ENCODE results near the gene HSPA12A.

The HSPA12A gene

DNA sequence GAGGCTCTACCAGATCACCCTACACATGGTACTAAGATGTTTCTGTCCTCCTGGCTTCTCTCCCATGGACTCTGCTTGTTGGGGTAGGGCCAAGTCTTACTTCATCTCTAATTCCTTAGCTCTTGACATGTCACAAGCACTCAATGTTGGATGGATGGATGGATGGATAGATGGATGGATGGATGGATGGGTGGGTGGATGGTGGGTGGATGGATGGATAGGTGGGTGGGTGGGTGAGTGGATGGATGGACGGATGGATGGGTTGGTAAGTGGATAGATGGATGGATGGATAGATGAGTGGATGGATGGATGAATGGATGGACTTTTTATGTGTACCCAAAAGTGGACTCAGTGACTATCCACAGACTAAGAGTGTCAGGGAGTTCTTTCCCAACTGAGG, 28.5 kb downstream of the HSPA12A start:
- TF ChIP-seq NFIC (IDR thresholded peaks at IDR 0.05) (no peak), CEBPB (IDR thresholded peaks at IDR 0.05) (no peak), TCF12 (IDR thresholded peaks at IDR 0.05; ENCODE audit: low read depth) (no peak), YY1 (IDR thresholded peaks at IDR 0.05; ENCODE audit: low read depth) (no peak), TEAD4 (IDR thresholded peaks at IDR 0.05) (no peak), EP300 (IDR thresholded peaks at IDR 0.05; ENCODE audit: borderline replicate concordance) (no peak), EGR1 (IDR thresholded peaks at IDR 0.05) (no peak), RAD21 (IDR thresholded peaks at IDR 0.05; ENCODE audit: low read depth) (no peak), REST (IDR thresholded peaks at IDR 0.05; ENCODE audit: low read depth) (no peak), ZBTB7A (IDR thresholded peaks at IDR 0.05; ENCODE audit: low read depth) (no peak), MAX (IDR thresholded peaks at IDR 0.05) (no peak), FOXM1 (IDR thresholded peaks at IDR 0.05; ENCODE audit: borderline replicate concordance, low read depth) (no peak)

DNA sequence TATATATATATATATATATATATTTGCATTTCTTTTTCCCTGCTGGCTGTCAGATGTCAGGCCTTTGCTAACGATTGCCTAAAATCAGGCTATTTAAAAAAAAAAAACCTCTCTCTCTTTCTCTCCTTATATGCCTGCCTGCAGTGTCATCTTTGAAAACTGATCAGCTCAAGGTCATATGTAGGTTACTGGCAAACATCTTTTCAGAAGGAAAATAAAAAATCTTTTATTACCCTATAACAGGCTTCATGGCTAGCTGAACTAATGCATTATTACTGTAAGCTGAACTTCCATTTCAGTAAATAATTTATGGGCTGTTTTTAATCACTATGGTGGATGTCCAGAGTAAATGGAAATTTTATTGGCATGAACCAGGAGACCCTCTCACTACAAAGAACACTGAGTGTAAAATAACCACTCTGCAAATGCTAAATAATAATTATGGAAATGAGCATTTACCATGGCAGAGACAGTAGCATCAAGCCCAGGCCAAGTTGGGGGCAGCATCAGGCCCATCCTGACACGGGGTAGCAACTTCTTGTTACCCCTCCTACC, 29.3 kb downstream of the HSPA12A start:
- TF ChIP-seq EGR1 (IDR thresholded peaks at IDR 0.05): no peak
- TF ChIP-seq FOXM1 (IDR thresholded peaks at IDR 0.05; ENCODE audit: borderline replicate concordance, low read depth): no peak
- TF ChIP-seq, protein P1, sequence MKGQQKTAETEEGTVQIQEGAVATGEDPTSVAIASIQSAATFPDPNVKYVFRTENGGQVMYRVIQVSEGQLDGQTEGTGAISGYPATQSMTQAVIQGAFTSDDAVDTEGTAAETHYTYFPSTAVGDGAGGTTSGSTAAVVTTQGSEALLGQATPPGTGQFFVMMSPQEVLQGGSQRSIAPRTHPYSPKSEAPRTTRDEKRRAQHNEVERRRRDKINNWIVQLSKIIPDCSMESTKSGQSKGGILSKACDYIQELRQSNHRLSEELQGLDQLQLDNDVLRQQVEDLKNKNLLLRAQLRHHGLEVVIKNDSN (IDR thresholded peaks at IDR 0.05): no peak
- no peak for TF ChIP-seq REST (IDR thresholded peaks at IDR 0.05; ENCODE audit: low read depth)
- no peak for TF ChIP-seq YY1 (IDR thresholded peaks at IDR 0.05; ENCODE audit: low read depth)
- TF ChIP-seq TEAD4 (IDR thresholded peaks at IDR 0.05): no peak
- TF ChIP-seq ZBTB7A (IDR thresholded peaks at IDR 0.05; ENCODE audit: low read depth): no peak
- no peak for TF ChIP-seq MAX (IDR thresholded peaks at IDR 0.05)
- no peak for TF ChIP-seq CEBPB (IDR thresholded peaks at IDR 0.05)
- TF ChIP-seq TAF1 (IDR thresholded peaks at IDR 0.05; ENCODE audit: low read depth): no peak
- no peak for TF ChIP-seq TCF12 (IDR thresholded peaks at IDR 0.05; ENCODE audit: low read depth)
- no peak for TF ChIP-seq RAD21 (IDR thresholded peaks at IDR 0.05; ENCODE audit: low read depth)
- TF ChIP-seq CREB1 (IDR thresholded peaks at IDR 0.05; ENCODE audit: low read depth): no peak
- TF ChIP-seq EP300 (IDR thresholded peaks at IDR 0.05; ENCODE audit: borderline replicate concordance): no peak
- no peak for TF ChIP-seq NFIC (IDR thresholded peaks at IDR 0.05)

DNA sequence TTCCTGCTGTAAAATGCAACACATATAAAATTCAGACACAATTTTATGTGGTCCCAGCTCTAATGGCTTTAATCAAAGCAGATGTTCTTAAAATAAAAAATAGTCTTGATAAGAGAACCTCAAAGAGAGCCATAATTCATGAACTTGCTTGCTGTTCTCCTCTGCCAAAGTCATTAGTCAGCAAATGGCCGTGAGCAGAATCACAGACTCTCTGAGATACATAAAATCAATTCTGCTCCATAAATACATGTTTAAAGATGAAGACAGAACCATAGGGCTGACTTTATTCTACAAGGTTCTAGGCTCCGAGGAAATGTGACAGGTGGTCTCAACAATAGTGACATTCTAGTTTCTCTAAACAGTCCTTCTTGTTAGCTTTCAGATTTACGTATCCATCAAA, 29.8 kb downstream of the HSPA12A start:
- TF ChIP-seq MAX (IDR thresholded peaks at IDR 0.05) (no peak), TCF12 (IDR thresholded peaks at IDR 0.05; ENCODE audit: low read depth) (no peak), TEAD4 (IDR thresholded peaks at IDR 0.05) (no peak), CEBPB (IDR thresholded peaks at IDR 0.05) (no peak), TAF1 (IDR thresholded peaks at IDR 0.05; ENCODE audit: low read depth) (no peak), YY1 (IDR thresholded peaks at IDR 0.05; ENCODE audit: low read depth) (no peak), CREB1 (IDR thresholded peaks at IDR 0.05; ENCODE audit: low read depth) (no peak), EGR1 (IDR thresholded peaks at IDR 0.05) (no peak), FOXM1 (IDR thresholded peaks at IDR 0.05; ENCODE audit: borderline replicate concordance, low read depth) (no peak), RAD21 (IDR thresholded peaks at IDR 0.05; ENCODE audit: low read depth) (no peak), EP300 (IDR thresholded peaks at IDR 0.05; ENCODE audit: borderline replicate concordance) (no peak), REST (IDR thresholded peaks at IDR 0.05; ENCODE audit: low read depth) (no peak)
- TF ChIP-seq, protein P1 (IDR thresholded peaks at IDR 0.05): no peak

DNA sequence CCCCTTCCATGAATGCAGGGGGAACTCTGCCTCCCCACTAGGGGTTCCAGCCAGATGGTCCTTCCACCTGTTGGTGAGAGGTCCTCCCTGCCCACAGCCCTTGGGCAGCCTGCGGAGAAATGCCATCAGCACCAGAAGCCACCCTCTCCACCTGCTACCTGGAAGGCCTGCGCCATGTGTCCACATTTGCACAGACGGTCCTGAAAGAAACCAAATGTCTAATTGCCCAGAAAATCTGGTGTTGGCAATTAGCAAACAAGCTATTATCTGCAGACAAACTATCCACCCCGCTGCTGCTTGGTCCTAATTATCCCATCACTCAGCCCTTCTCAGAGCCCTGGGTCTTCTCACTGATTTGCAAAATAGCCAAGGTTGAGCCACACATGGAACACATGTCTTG, 32.3 kb downstream of the HSPA12A start:
- no peak for TF ChIP-seq YY1 (IDR thresholded peaks at IDR 0.05; ENCODE audit: low read depth)
- TF ChIP-seq TCF12 (IDR thresholded peaks at IDR 0.05; ENCODE audit: low read depth): no peak
- no peak for TF ChIP-seq CEBPB (IDR thresholded peaks at IDR 0.05)
- no peak for TF ChIP-seq EP300 (IDR thresholded peaks at IDR 0.05; ENCODE audit: borderline replicate concordance)
- TF ChIP-seq NFIC (IDR thresholded peaks at IDR 0.05): no peak
- TF ChIP-seq MAX (IDR thresholded peaks at IDR 0.05): no peak
- no peak for TF ChIP-seq RAD21 (IDR thresholded peaks at IDR 0.05; ENCODE audit: low read depth)
- TF ChIP-seq FOXM1 (IDR thresholded peaks at IDR 0.05; ENCODE audit: borderline replicate concordance, low read depth): no peak
- no peak for TF ChIP-seq EGR1 (IDR thresholded peaks at IDR 0.05)
- TF ChIP-seq, protein P1 (IDR thresholded peaks at IDR 0.05): no peak
- no peak for TF ChIP-seq ZBTB7A (IDR thresholded peaks at IDR 0.05; ENCODE audit: low read depth)
- TF ChIP-seq REST (IDR thresholded peaks at IDR 0.05; ENCODE audit: low read depth): no peak
- TF ChIP-seq TEAD4 (IDR thresholded peaks at IDR 0.05): no peak
- TF ChIP-seq TAF1 (IDR thresholded peaks at IDR 0.05; ENCODE audit: low read depth): no peak
- no peak for TF ChIP-seq CREB1 (IDR thresholded peaks at IDR 0.05; ENCODE audit: low read depth)
